Activated naive CD4-positive, alpha-beta T cell treated with anti-CD3 and anti-CD28 coated beads, Interleukin-2, amount 50 U/mL, for 72 hours (primary cell): ENCODE measurements around the gene RRAGA. TPM values are rescaled to one million over a fixed set of nuclear protein-coding genes. Genes with fewer than 3 reads are reported as not detected.
"Not testable (repeated sequence)": the region's sequence is repeated elsewhere in the genome, so short reads cannot be mapped to it uniquely, and the experiment has no call there.

Experiments
- ATAC-seq, 2 donors: fragments of 150-1000 bp; cut with Tn5 transposase; 2 replicates each; pipeline ENCODE4 v1.10.0; 2021; ENCODE audit warnings: mild to moderate bottlenecking in 2 of 2, moderate library complexity in 2 of 2
- DNase-seq, 2 donors: peaks; one replicate each; pipeline ENCODE4 v3.0.0; 2021 to 2022; ENCODE audit warnings: low spot score in 2 of 2
- H3K27ac Mint-ChIP-seq, 2 donors: one replicate each; pipeline ENCODE4 v1.8.0; 2022; ENCODE audit warnings: mild to moderate bottlenecking in 2 of 2, mixed read lengths in 2 of 2
- H3K36me3 Mint-ChIP-seq, 2 donors: one replicate each; pipeline ENCODE4 v1.8.0; 2022; ENCODE audit warnings: mixed read lengths in 2 of 2
- H3K9me3 Mint-ChIP-seq, 2 donors: one replicate each; pipeline ENCODE4 v1.8.0; 2022; ENCODE audit warnings: mixed read lengths in 2 of 2
- total RNA-seq, 2 donors: library from RNA; stranded (reverse); gene quantifications; one replicate each; pipeline ENCODE4 v1.2.3, GENCODE V29; 2022

Gene RRAGA, protein sequence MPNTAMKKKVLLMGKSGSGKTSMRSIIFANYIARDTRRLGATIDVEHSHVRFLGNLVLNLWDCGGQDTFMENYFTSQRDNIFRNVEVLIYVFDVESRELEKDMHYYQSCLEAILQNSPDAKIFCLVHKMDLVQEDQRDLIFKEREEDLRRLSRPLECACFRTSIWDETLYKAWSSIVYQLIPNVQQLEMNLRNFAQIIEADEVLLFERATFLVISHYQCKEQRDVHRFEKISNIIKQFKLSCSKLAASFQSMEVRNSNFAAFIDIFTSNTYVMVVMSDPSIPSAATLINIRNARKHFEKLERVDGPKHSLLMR
- 10 to 100 TPM; 20.5 to 52.8 TPM for total RNA-seq

DNA sequence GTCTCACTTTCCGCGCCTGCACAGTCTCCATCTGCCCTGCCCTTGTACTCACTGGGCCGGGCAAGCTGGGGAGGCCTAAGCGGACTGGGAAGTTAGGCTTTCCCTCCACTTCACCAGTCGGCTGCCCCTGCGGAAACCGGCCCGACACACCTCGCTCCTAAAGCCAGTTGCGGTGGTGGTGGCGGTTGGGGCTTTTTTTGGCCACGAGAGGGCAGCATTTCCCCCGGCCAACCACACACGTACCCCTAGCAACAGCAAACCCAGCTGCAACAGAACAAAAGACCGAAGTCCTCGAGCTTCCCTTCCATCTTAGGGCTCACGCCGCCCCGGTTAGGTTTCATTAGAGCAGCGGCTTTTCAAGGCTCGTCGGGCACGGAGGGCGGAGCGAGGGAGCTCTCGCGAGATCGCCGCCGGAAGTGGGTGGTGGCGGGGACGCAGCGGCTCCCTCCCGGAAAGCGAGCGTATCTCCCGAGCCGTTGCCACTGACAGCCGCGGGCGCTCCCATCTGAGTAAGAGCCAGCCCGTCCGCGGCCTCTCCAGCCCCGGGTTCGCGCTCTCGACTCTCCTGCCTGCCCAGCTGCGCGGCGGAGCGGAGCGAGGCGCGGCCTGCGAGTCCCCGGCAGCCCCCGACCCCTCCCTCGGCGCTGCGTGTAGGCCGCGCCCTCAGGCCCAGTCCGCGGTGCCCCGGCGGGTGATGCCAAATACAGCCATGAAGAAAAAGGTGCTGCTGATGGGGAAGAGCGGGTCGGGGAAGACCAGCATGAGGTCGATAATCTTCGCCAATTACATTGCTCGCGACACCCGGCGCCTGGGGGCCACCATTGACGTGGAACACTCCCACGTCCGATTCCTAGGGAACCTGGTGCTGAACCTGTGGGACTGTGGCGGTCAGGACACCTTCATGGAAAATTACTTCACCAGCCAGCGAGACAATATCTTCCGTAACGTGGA is at the start of gene RRAGA:
Gene RRAGA (plus strand): TSS at position 462 of the 951 bp plus-strand sequence. CDS start 233 bp downstream, at position 695.
- Mint-ChIP-seq H3K36me3 (peaks cover 18% of the 10 kb centered on the region in 2 donors), H3K27ac (peak within 1 kb of the TSS; percentile 95 to 98), H3K9me3 (no peaks in the 10 kb centered on the region)
- DNase-seq = peak; percentile 96 to 97
- ATAC-seq = peak; percentile 89 to 90

DNA sequence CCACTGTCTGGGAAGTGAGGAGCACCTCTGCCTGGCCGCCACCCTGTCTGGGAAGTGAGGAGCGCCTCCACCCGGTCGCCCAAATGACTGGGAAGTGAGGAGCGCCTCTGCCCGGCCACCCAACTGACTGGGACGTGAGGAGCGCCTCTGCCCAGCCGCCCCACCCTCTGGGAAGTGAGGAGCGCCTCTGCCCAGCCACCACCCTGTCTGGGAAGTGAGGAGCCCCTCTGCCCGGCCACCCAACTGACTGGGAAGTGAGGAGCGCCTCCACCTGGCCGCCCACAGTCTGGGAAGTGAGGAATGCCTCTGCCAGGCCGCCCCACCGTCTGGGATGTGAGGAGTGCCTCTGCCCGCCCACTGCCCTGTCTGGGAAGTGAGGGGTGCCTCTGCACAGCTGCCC is 49.1 kb upstream of the RRAGA start:
- no peak for ATAC-seq
- H3K36me3 Mint-ChIP-seq = peaks cover 0 to 20% of the 10 kb centered on the region in 2 donors
- no peak for DNase-seq
- H3K9me3 Mint-ChIP-seq = peaks cover 3 to 10% of the 10 kb centered on the region in 2 donors
- H3K27ac Mint-ChIP-seq = no peak overlapping the region

DNA sequence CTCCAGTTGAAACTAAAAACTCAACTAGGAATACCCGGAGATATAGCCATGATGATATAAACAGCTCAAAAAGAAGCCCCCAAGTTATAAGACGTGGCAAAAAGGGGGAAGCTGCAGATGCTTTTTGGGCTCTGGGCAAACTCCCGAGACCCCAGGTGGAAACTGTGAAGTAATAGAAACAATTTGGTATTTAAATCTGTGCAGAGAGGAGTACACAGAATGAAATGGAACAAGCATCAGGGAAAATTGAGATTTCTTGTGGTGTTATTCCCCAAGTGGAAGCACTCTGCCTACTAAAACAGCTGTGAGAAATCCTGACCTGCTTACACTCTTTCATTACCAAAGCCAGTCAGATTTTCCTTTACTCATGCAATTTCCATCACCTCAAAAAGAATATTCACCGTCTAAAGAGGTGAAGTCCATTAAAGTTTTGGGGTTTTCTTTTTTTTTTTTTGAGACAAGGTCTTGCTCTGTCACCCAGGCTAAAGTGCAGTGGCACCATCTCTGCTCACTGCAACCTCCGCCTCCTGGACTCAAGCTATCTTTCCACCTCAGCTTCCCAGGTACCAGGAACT is 39.7 kb upstream of the RRAGA start:
- H3K27ac Mint-ChIP-seq = no peak overlapping the region
- no peaks in the 10 kb centered on the region for H3K9me3 Mint-ChIP-seq
- no peak for DNase-seq
- no peak for ATAC-seq
- H3K36me3 Mint-ChIP-seq = no peaks in the 10 kb centered on the region

- Mint-ChIP-seq H3K9me3 (no peaks in the 10 kb centered on the region), H3K36me3 (no peaks in the 10 kb centered on the region), H3K27ac (no peak overlapping the region)
- DNase-seq (no peak), ATAC-seq (no peak)
Observed at GRCh38 chr9:19018201-19018600, 31.0 kb upstream of the RRAGA start.

DNA sequence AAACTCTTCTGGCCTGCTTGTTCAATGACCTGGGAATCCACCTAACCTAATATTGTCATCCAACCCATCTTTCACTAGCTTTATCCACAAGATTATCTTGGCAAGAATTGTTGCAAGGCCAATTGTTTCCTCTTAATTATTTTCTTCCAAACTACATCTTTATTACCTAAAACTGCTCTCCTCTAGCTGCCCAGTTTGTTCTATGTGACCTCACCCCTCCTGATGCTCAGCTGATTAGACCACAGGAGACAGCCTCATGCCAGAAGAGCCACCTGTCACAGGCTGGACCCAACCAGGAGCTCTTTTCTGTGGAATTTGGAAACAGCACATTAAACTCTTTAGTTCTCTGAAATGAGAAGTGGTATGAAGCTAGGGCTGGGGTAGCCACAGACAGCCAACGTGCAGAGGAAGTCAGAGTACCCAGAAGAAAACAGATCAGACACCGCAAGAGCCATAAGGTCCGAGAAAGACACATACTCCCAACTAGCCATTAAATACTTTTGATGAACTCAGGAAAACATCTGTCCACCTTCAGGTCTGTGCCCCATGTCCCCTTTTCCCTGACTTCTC is 28.3 kb upstream of the RRAGA start:
- Mint-ChIP-seq H3K36me3 (no peaks in the 10 kb centered on the region), H3K27ac (no peak overlapping the region), H3K9me3 (no peaks in the 10 kb centered on the region)
- DNase-seq (no peak), ATAC-seq (no peak)

- not testable (repeated sequence) for H3K27ac Mint-ChIP-seq, DNase-seq, H3K36me3 Mint-ChIP-seq, ATAC-seq, H3K9me3 Mint-ChIP-seq
Observed at GRCh38 chr9:19021649-19022048, 27.6 kb upstream of the RRAGA start.

- Mint-ChIP-seq H3K9me3 (peaks cover 0 to 5% of the 10 kb centered on the region in 2 donors), H3K27ac (no peak overlapping the region)
- ATAC-seq = peak in 1 of 2 donors; percentile 18
Observed at GRCh38 chr9:19022206-19022605, 27.0 kb upstream of the RRAGA start.

DNA sequence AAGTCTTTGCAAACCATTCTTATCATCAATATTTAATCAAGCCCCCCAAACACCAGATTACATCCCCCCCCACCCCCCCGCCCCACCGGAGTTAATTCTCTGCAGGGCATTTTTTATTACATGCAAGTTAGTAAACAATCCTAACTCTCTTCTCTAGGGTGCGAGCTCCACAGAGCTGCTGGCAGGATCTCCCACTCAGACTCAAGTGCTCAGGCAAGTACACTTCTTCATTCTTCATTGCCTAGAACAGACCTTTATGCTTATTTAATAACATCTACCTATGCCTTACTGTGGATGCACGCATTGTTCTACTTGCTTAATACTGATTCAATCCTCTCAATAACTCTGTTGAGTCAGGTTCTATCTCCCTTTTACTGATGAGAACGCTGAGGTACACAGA is 26.1 kb upstream of the RRAGA start:
- DNase-seq (no peak), ATAC-seq (no peak)
- no peak overlapping the region for H3K27ac Mint-ChIP-seq
- H3K9me3 Mint-ChIP-seq = peaks cover 0 to 5% of the 10 kb centered on the region in 2 donors
- no peaks in the 10 kb centered on the region for H3K36me3 Mint-ChIP-seq

More at GRCh38 chr9:19022206-19022605, 27.0 kb upstream of the RRAGA start:
- H3K36me3 Mint-ChIP-seq = no peaks in the 10 kb centered on the region
- no peak for DNase-seq

DNA sequence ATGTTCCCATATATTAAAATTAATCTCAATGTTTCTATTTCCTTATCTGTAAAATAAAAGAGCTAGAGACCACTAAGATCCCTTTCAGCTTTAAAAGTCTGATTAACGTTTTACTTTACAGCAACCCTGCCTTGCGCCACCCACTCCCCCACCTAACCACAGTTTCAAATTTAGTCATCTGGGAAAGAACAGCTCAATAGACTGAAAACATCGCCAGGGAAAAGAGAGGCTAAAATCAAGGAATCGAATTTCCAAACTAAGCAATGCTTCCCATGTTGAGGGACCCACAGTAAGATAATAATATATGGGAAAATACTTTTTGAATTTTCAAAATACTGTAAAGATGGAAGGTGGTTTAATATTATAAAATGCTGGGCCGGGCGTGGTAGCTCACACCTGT is 22.9 kb upstream of the RRAGA start:
- ATAC-seq = no peak
- no peak for DNase-seq
- Mint-ChIP-seq H3K36me3 (no peaks in the 10 kb centered on the region), H3K27ac (no peak overlapping the region), H3K9me3 (peaks cover 0 to 5% of the 10 kb centered on the region in 2 donors)

DNA sequence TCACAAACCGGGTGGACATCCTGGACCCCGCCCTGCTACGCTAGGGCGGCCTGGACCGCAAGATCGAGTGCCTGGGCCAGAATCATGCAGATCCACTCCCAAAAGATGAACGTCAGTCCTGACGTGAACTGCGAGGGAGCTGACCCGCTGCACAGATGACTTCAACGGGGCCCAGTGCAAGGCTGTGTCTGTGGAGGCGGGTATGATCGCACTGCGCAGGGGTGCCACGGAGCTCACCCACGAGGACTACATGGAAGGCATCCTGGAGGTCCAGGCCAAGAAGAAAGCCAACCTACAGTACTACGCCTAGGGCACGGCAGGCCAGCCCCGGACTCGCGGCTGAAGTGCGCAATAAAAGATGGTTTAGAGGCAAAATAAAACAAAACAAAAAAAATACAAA is 21.4 kb upstream of the RRAGA start:
- Mint-ChIP-seq H3K36me3 (no peaks in the 10 kb centered on the region), H3K9me3 (peaks cover 0 to 5% of the 10 kb centered on the region in 2 donors), H3K27ac (no peak overlapping the region)
- ATAC-seq (no peak), DNase-seq (no peak)

DNA sequence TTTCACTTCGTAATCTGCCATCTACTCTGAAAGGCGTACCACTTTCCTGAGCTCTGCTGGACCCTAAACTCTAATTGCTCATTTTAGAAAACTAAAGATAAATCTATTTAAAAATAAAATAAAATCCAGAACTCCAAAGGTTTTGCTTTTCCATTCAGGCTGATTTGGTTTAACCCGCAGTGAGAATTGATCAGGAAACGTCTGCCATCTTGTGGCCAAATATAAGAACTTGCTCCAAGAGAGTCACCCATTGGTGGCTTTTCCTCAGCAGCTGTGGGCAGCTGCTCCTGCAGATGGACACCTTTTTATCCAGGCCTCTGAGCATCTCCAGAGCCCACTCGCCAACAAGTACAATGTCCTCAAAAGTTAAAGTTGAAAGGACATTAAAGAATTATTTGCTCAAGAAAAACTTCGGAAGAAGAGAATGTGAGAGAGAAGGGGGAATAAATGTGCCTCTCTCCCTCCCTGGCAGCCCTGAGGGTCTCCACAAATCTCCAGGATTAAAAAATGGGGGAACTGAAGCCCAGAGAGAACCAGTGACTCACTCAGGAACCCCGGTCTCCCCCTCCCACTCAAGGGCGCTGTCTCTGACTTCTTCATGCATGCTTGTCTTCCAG is 20.3 kb upstream of the RRAGA start:
- peak; percentile 52 to 60 for ATAC-seq

GRCh38 chr9:19030899-19031298 is 18.3 kb upstream of the RRAGA start:
- no peak overlapping the region for H3K27ac Mint-ChIP-seq
- DNase-seq (no peak), ATAC-seq (peak in 1 of 2 donors; percentile 67)
- H3K36me3 Mint-ChIP-seq = no peaks in the 10 kb centered on the region
- peaks cover 0 to 5% of the 10 kb centered on the region in 2 donors for H3K9me3 Mint-ChIP-seq

More for the DNA sequence above, 20.3 kb upstream of the RRAGA start:
- H3K9me3 Mint-ChIP-seq = peaks cover 0 to 5% of the 10 kb centered on the region in 2 donors
- H3K36me3 Mint-ChIP-seq = no peaks in the 10 kb centered on the region
- peak in 1 of 2 donors; percentile 35 for DNase-seq
- no peak overlapping the region for H3K27ac Mint-ChIP-seq

GRCh38 chr9:19032406-19032805 is 16.8 kb upstream of the RRAGA start:
- ATAC-seq (no peak), DNase-seq (no peak)
- Mint-ChIP-seq H3K27ac (no peak overlapping the region), H3K9me3 (no peaks in the 10 kb centered on the region), H3K36me3 (no peaks in the 10 kb centered on the region)

- Mint-ChIP-seq H3K27ac (no peak within 1 kb of the TSS), H3K36me3 (no peaks in the 10 kb centered on the region), H3K9me3 (no peaks in the 10 kb centered on the region)
- ATAC-seq (no peak), DNase-seq (no peak)
Observed at GRCh38 chr9:19033015-19033414, 16.2 kb upstream of the RRAGA start, which contains the start of gene SAXO1. TSS of gene SAXO1 (minus strand) at chr9:19033209. CDS start at chr9:19032908, 301 bp downstream.

DNA sequence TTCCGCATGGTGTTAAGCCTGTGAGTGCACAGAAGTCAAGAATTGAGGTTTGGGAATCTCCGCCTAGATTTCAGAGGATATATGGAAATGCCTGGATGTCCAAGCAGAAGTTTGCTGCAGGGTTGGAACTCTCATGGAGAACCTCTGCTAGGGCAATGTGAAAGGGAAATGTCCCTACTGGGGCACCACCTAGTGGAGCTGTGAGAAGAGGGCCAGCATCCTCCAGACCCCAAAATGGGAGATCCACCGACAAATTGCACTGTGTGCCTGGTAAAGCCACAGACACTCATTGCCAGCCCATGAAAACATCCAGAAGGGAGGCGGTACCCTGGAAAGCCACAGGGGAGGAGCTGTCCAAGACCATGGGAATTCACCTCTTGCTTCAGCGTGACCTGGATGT is 12.6 kb upstream of the RRAGA start:
- ATAC-seq (no peak), DNase-seq (no peak)
- Mint-ChIP-seq H3K9me3 (no peaks in the 10 kb centered on the region), H3K27ac (no peak overlapping the region), H3K36me3 (no peaks in the 10 kb centered on the region)
